Neural progenitor cell (in vitro differentiated cells): Measurements from ENCODE around the gene MTCL1. TPM values are rescaled to one million over a fixed set of nuclear protein-coding genes. Genes with fewer than 3 reads are reported as not detected.

Experiments used
- DNase-seq: peaks from one replicate; pipeline ENCODE4 v3.0.0-alpha.2; 2016; ENCODE audit warnings: low spot score
- H2AFZ ChIP-seq: fragments of 200-600 bp; sonication (generic); replicated peaks from 2 replicates; pipeline ENCODE4 v1.6.1; 2016; ENCODE audit warnings: antibody characterized with exemption
- H3F3A ChIP-seq: fragments of 200-600 bp; sonication (generic); 2 replicates; pipeline ENCODE4 v1.6.1; 2016; ENCODE audit warnings: antibody characterized with exemption, low read depth
- H3K27ac ChIP-seq: fragments of 200-600 bp; sonication (generic); 2 replicates; pipeline ENCODE4 v1.5.1; 2016; ENCODE audit warnings: mild to moderate bottlenecking
- H3K27me3 ChIP-seq: fragments of 200-600 bp; sonication (generic); 2 replicates; pipeline ENCODE4 v1.6.1; 2016; ENCODE audit warnings: mild to moderate bottlenecking, moderate library complexity
- H3K36me3 ChIP-seq: fragments of 200-600 bp; sonication (generic); 2 replicates; pipeline ENCODE4 v1.5.1; 2016
- H3K4me1 ChIP-seq: fragments of 200-600 bp; sonication (generic); 2 replicates; pipeline ENCODE4 v1.6.1; 2016; ENCODE audit warnings: mixed run types
- H3K4me2 ChIP-seq: fragments of 200-600 bp; sonication (generic); 2 replicates; pipeline ENCODE4 v1.6.1; 2016
- H3K4me3 ChIP-seq: fragments of 200-600 bp; sonication (generic); 2 replicates; pipeline ENCODE4 v1.5.1; 2016
- H3K79me2 ChIP-seq: fragments of 200-600 bp; sonication (generic); 2 replicates; pipeline ENCODE4 v1.6.1; 2016; ENCODE audit warnings: low read depth
- H3K9ac ChIP-seq: fragments of 200-600 bp; sonication (generic); 2 replicates; pipeline ENCODE4 v1.6.1; 2016
- H3K9me3 ChIP-seq: fragments of 200-600 bp; sonication (generic); 2 replicates; pipeline ENCODE4 v1.5.1; 2016; ENCODE audit warnings: low read depth
- H4K20me1 ChIP-seq: fragments of 200-600 bp; sonication (generic); 2 replicates; pipeline ENCODE4 v1.6.1; 2016; ENCODE audit warnings: low read depth
- H3K27ac Mint-ChIP-seq: 3 replicates; pipeline ENCODE4 v1.8.0; 2021; ENCODE audit warnings: mixed read lengths
- H3K27me3 Mint-ChIP-seq: 2 replicates; pipeline ENCODE4 v1.8.0; 2022; ENCODE audit warnings: low read depth, mild to moderate bottlenecking, inconsistent platforms, moderate library complexity, mixed read lengths; ENCODE audit not compliant: insufficient read depth
- H3K36me3 Mint-ChIP-seq: 3 replicates; pipeline ENCODE4 v1.8.0; 2021; ENCODE audit warnings: mixed read lengths
- H3K4me1 Mint-ChIP-seq: 3 replicates; pipeline ENCODE4 v1.8.0; 2021; ENCODE audit warnings: mixed read lengths
- H3K4me3 Mint-ChIP-seq: 3 replicates; pipeline ENCODE4 v1.8.0; 2021; ENCODE audit warnings: mild to moderate bottlenecking, moderate library complexity, mixed read lengths
- H3K9me3 Mint-ChIP-seq: 3 replicates; pipeline ENCODE4 v1.8.0; 2020; ENCODE audit warnings: mixed read lengths
- EZH2 ChIP-seq: fragments of 200-600 bp; sonication (generic); IDR thresholded peaks from 2 replicates; pipeline ENCODE4 v1.6.1; 2017; ENCODE audit warnings: antibody characterized with exemption, mild to moderate bottlenecking, moderate library complexity
- EZH2phosphoT487 ChIP-seq: fragments of 200-600 bp; sonication (generic); IDR thresholded peaks from 2 replicates; pipeline ENCODE4 v1.6.1; 2017; ENCODE audit warnings: antibody characterized with exemption
- total RNA-seq: library from RNA; depleted of rRNA; stranded (reverse); fragments of >200 nt; gene quantifications from 2 replicates; pipeline ENCODE4 v1.2.3, GENCODE V29; 2015; ENCODE audit warnings: low replicate concordance
- TF ChIP-seq, protein P1 (sequence below): fragments of 200-600 bp; sonication (generic); IDR thresholded peaks from 2 replicates; pipeline ENCODE4 v1.5.1; 2017; ENCODE audit warnings: antibody characterized with exemption, mild to moderate bottlenecking

MTCL1 gene
- total RNA-seq, 1 donor from 2014 or later: 36.9 TPM

DNA sequence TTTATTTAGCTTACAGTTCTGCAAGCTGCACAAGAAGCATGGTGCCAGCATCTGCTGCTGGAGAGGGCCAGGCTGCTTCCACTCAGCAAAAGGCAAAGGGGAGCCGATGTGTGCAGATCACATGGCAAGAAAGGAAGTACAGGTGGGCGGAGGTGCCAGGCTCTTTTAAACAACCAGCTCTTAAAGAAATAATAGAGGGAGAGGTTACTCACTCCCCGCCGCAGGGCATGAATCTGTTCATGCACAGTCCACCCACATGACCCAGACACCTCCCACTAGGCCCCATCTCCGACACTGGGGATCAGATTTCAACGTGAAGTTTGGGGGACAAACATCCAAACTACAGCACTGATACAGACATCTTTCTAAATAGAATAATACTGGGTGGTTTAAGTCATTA lies 105.8 kb downstream of the MTCL1 start:
- no peaks in the 10 kb centered on the region for H3F3A ChIP-seq
- H3K4me1 Mint-ChIP-seq: peaks cover 14% of the 10 kb centered on the region
- TF ChIP-seq EZH2 (no peak), EZH2phosphoT487 (no peak)
- TF ChIP-seq, protein P1, sequence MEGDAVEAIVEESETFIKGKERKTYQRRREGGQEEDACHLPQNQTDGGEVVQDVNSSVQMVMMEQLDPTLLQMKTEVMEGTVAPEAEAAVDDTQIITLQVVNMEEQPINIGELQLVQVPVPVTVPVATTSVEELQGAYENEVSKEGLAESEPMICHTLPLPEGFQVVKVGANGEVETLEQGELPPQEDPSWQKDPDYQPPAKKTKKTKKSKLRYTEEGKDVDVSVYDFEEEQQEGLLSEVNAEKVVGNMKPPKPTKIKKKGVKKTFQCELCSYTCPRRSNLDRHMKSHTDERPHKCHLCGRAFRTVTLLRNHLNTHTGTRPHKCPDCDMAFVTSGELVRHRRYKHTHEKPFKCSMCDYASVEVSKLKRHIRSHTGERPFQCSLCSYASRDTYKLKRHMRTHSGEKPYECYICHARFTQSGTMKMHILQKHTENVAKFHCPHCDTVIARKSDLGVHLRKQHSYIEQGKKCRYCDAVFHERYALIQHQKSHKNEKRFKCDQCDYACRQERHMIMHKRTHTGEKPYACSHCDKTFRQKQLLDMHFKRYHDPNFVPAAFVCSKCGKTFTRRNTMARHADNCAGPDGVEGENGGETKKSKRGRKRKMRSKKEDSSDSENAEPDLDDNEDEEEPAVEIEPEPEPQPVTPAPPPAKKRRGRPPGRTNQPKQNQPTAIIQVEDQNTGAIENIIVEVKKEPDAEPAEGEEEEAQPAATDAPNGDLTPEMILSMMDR: no peak
- no peak overlapping the region for H2AFZ ChIP-seq
- no peaks in the 10 kb centered on the region for H3K27me3 ChIP-seq
- no peak overlapping the region for H3K4me2 ChIP-seq
- no peaks in the 10 kb centered on the region for H4K20me1 ChIP-seq
- no peak overlapping the region for H3K27ac ChIP-seq
- peak overlapping the region; percentile 9 for H3K27ac Mint-ChIP-seq
- no peak overlapping the region for H3K4me3 Mint-ChIP-seq
- peaks cover 2% of the 10 kb centered on the region for H3K27me3 Mint-ChIP-seq
- H3K9me3 ChIP-seq: no peaks in the 10 kb centered on the region
- H3K36me3 Mint-ChIP-seq: peaks cover 44% of the 10 kb centered on the region
- no peaks in the 10 kb centered on the region for H3K79me2 ChIP-seq
- no peak for DNase-seq
- no peaks in the 10 kb centered on the region for H3K9me3 Mint-ChIP-seq
- peaks cover 10% of the 10 kb centered on the region for H3K36me3 ChIP-seq
- H3K9ac ChIP-seq: no peak overlapping the region
- H3K4me3 ChIP-seq: no peak overlapping the region
- no peaks in the 10 kb centered on the region for H3K4me1 ChIP-seq

DNA sequence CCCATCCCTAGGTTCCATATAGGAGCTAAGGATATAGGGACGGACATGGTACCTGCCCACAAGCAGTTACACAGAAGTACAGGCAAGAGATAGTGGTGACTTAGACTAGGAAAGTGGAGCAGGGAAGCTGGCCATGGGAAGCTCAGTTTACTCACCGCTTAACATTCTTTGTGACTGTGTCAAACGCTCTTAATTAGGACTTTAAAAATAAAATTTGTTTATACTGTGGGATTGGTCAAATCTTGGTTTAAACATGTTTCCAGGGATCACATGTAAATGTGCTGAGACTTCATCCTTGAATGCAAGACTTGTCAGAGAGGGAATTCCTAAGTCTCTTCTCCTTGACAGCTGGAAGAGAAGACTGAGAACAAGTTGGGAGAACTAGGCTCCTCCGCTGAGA lies 107.3 kb downstream of the MTCL1 start:
- no peak overlapping the region for H3K4me3 Mint-ChIP-seq
- H3K36me3 Mint-ChIP-seq: peaks cover 44% of the 10 kb centered on the region
- H3K4me3 ChIP-seq: no peak overlapping the region
- no peaks in the 10 kb centered on the region for H3K9me3 ChIP-seq
- DNase-seq: no peak
- TF ChIP-seq, protein P1: no peak
- TF ChIP-seq EZH2phosphoT487 (no peak), EZH2 (no peak)
- no peaks in the 10 kb centered on the region for H3K9me3 Mint-ChIP-seq
- no peaks in the 10 kb centered on the region for H3K79me2 ChIP-seq
- no peaks in the 10 kb centered on the region for H4K20me1 ChIP-seq
- no peaks in the 10 kb centered on the region for H3F3A ChIP-seq
- no peak overlapping the region for H3K27ac Mint-ChIP-seq
- no peak overlapping the region for H3K27ac ChIP-seq
- H3K9ac ChIP-seq: no peak overlapping the region
- no peak overlapping the region for H3K4me2 ChIP-seq
- H2AFZ ChIP-seq: no peak overlapping the region
- H3K27me3 ChIP-seq: no peaks in the 10 kb centered on the region
- no peaks in the 10 kb centered on the region for H3K4me1 ChIP-seq
- peaks cover 2% of the 10 kb centered on the region for H3K27me3 Mint-ChIP-seq
- peaks cover 11% of the 10 kb centered on the region for H3K4me1 Mint-ChIP-seq
- peaks cover 10% of the 10 kb centered on the region for H3K36me3 ChIP-seq

DNA sequence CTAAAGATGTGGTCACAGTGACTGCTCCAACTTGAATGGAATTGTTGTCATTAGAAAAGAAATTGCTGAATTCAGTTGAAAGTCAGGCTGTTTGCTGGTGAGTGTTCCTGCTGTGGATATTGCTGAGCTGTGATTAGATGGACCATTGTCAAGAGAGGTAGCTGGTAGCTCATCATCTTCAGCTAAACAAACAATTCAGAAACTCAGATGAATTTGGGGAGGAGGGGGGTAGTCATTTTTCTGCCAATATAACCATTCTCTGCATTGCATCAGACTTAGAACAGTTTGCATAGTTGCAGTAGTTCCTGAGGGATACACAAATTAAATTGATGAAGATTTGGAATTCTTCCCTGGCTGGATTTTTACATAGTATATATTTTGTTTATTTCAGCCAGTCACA lies 108.3 kb downstream of the MTCL1 start:
- Histone ChIP-seq H3K9me3 (no peaks in the 10 kb centered on the region), H4K20me1 (no peaks in the 10 kb centered on the region), H3K36me3 (peaks cover 10% of the 10 kb centered on the region), H3K9ac (no peak overlapping the region), H2AFZ (no peak overlapping the region), H3K4me2 (no peak overlapping the region), H3K27ac (no peak overlapping the region), H3K79me2 (no peaks in the 10 kb centered on the region), H3K4me1 (no peaks in the 10 kb centered on the region), H3K4me3 (no peak overlapping the region), H3F3A (no peaks in the 10 kb centered on the region), H3K27me3 (no peaks in the 10 kb centered on the region)
- peaks cover 2% of the 10 kb centered on the region for H3K27me3 Mint-ChIP-seq
- TF ChIP-seq EZH2 (no peak), EZH2phosphoT487 (no peak)
- TF ChIP-seq, protein P1: no peak
- DNase-seq: no peak
- peaks cover 44% of the 10 kb centered on the region for H3K36me3 Mint-ChIP-seq
- H3K9me3 Mint-ChIP-seq: no peaks in the 10 kb centered on the region
- H3K4me1 Mint-ChIP-seq: peaks cover 11% of the 10 kb centered on the region
- no peak overlapping the region for H3K27ac Mint-ChIP-seq
- H3K4me3 Mint-ChIP-seq: no peak overlapping the region
